GM21447 (cell line): ENCODE results near the gene TSPEAR.
"Not testable (repeated sequence)": the region's sequence is repeated elsewhere in the genome, so short reads cannot be mapped to it uniquely, and the experiment has no call there.

Source experiments
- ATAC-seq: cut with Tn5 transposase; IDR thresholded peaks from one replicate; pipeline ENCODE4 v1.9.1; 2021; ENCODE audit not compliant: unreplicated experiment

TSPEAR gene

GRCh38 chr21:44574457-44575306 lies 136.7 kb downstream of the TSPEAR start:
- no peak for ATAC-seq

GRCh38 chr21:44573630-44574456 lies 137.5 kb downstream of the TSPEAR start, which contains the start of gene KRTAP10-4:
Gene KRTAP10-4 (plus strand): TSS chr21:44573729. CDS start chr21:44573759, 30 bp downstream.
- ATAC-seq: not testable (repeated sequence)

- no peak for ATAC-seq
Measured at GRCh38 chr21:44572959-44573583, 138.3 kb downstream of the TSPEAR start.

GRCh38 chr21:44571844-44572782 lies 139.3 kb downstream of the TSPEAR start:
- no peak for ATAC-seq

- no peak for ATAC-seq
Measured at GRCh38 chr21:44571296-44571695, 140.1 kb downstream of the TSPEAR start.

- ATAC-seq: no peak
Measured at GRCh38 chr21:44569861-44570517, 141.4 kb downstream of the TSPEAR start.

GRCh38 chr21:44568667-44569556 lies 142.5 kb downstream of the TSPEAR start:
- ATAC-seq: no peak

- no peak for ATAC-seq
Measured at GRCh38 chr21:44568261-44568660, 143.1 kb downstream of the TSPEAR start.

- no peak for ATAC-seq
Measured at GRCh38 chr21:44567481-44568171, 143.7 kb downstream of the TSPEAR start.

GRCh38 chr21:44566403-44566802 lies 145.0 kb downstream of the TSPEAR start:
- no peak for ATAC-seq

- no peak for ATAC-seq
Measured at GRCh38 chr21:44564886-44565598, 146.3 kb downstream of the TSPEAR start.

GRCh38 chr21:44564099-44564498 lies 147.3 kb downstream of the TSPEAR start:
- no peak for ATAC-seq

GRCh38 chr21:44558695-44559094 lies 152.7 kb downstream of the TSPEAR start, which contains the start of gene KRTAP10-3:
Gene KRTAP10-3 (minus strand): TSS chr21:44558795. CDS start chr21:44558715, 80 bp downstream.
- no peak for ATAC-seq

GRCh38 chr21:44558329-44558675 lies 153.1 kb downstream of the TSPEAR start:
- not testable (repeated sequence) for ATAC-seq

GRCh38 chr21:44557491-44558328 lies 153.7 kb downstream of the TSPEAR start:
- ATAC-seq: no peak

GRCh38 chr21:44556879-44557278 lies 154.5 kb downstream of the TSPEAR start:
- no peak for ATAC-seq
